H1 (cell line): ENCODE measurements around the gene RCBTB1.

ENCODE experiments used
- HDAC2 ChIP-seq, 2 experiments: fragments of 300-600 bp in 1 of 2; sonication (generic) in 1 of 2; IDR thresholded peaks; 2 replicates each; pipeline ENCODE4 v1.6.1; 2011 to 2012; ENCODE audit warnings: low read depth in 2 of 2, low read length in 2 of 2, mild to moderate bottlenecking in 2 of 2, moderate library complexity in 2 of 2, borderline replicate concordance in 1 of 2, inconsistent platforms in 1 of 2
- POLR2A ChIP-seq, 2 experiments: IDR thresholded peaks; 1 replicate in 1 of 2; 2 replicates in 1 of 2; pipeline ENCODE4 v1.6.1; 2011; ENCODE audit warnings: low read depth in 2 of 2, low read length in 2 of 2, mild to moderate bottlenecking in 2 of 2; ENCODE audit errors: control extremely low read depth in 1 of 2
- POLR2AphosphoS5 ChIP-seq: IDR thresholded peaks from 2 replicates; pipeline ENCODE4 v1.6.1; 2011; ENCODE audit warnings: low read depth, low read length
- SP1 ChIP-seq: IDR thresholded peaks from 2 replicates; pipeline ENCODE4 v1.6.1; 2011; ENCODE audit warnings: low read depth, low read length
- SP2 ChIP-seq: IDR thresholded peaks from 2 replicates; pipeline ENCODE4 v1.6.1; 2012; ENCODE audit warnings: mild to moderate bottlenecking, low read length, inconsistent platforms
- TF ChIP-seq, protein P1 (sequence below): IDR thresholded peaks from 2 replicates; pipeline ENCODE4 v1.6.1; 2012; ENCODE audit warnings: inconsistent platforms
- TF ChIP-seq, protein P2 (sequence below), 3 experiments: IDR thresholded peaks; 1 replicate in 2 of 3; 2 replicates in 1 of 3; pipeline versions ENCODE4 v1.5.1 to v1.6.1; 2011; ENCODE audit warnings: low read length in 3 of 3, mild to moderate bottlenecking in 3 of 3, inconsistent platforms in 2 of 3, low read depth in 1 of 3, moderate library complexity in 1 of 3; ENCODE audit not compliant: insufficient read depth in 1 of 3; ENCODE audit errors: control extremely low read depth in 1 of 3
- TF ChIP-seq, protein P3 (sequence below): IDR thresholded peaks from 2 replicates; pipeline ENCODE4 v1.6.1; 2011; ENCODE audit warnings: low read length, improper control_type of control experiment

DNA sequence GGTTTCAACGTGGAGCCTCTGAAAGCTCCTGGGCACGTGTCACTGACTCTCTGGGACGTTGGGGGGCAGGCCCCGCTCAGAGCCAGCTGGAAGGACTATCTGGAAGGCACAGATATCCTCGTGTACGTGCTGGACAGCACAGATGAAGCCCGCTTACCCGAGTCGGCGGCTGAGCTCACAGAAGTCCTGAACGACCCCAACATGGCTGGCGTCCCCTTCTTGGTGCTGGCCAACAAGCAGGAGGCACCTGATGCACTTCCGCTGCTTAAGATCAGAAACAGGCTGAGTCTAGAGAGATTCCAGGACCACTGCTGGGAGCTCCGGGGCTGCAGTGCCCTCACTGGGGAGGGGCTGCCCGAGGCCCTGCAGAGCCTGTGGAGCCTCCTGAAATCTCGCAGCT is 45.2 kb upstream of the RCBTB1 start:
- TF ChIP-seq SP2, result no peak
- TF ChIP-seq, protein P1, sequence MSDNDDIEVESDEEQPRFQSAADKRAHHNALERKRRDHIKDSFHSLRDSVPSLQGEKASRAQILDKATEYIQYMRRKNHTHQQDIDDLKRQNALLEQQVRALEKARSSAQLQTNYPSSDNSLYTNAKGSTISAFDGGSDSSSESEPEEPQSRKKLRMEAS, result no peak
- TF ChIP-seq, protein P2, sequence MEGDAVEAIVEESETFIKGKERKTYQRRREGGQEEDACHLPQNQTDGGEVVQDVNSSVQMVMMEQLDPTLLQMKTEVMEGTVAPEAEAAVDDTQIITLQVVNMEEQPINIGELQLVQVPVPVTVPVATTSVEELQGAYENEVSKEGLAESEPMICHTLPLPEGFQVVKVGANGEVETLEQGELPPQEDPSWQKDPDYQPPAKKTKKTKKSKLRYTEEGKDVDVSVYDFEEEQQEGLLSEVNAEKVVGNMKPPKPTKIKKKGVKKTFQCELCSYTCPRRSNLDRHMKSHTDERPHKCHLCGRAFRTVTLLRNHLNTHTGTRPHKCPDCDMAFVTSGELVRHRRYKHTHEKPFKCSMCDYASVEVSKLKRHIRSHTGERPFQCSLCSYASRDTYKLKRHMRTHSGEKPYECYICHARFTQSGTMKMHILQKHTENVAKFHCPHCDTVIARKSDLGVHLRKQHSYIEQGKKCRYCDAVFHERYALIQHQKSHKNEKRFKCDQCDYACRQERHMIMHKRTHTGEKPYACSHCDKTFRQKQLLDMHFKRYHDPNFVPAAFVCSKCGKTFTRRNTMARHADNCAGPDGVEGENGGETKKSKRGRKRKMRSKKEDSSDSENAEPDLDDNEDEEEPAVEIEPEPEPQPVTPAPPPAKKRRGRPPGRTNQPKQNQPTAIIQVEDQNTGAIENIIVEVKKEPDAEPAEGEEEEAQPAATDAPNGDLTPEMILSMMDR (IDR thresholded peaks at IDR 0.05; ENCODE audit: control extremely low read depth in 1 of 3, insufficient read depth in 1 of 3, low read depth in 1 of 3, low read length in 3 of 3), result no peak
- no peak for TF ChIP-seq HDAC2 (IDR thresholded peaks at IDR 0.05; ENCODE audit: borderline replicate concordance in 1 of 2, low read depth in 2 of 2, low read length in 2 of 2)
- TF ChIP-seq SP1, result no peak
- TF ChIP-seq, protein P3, sequence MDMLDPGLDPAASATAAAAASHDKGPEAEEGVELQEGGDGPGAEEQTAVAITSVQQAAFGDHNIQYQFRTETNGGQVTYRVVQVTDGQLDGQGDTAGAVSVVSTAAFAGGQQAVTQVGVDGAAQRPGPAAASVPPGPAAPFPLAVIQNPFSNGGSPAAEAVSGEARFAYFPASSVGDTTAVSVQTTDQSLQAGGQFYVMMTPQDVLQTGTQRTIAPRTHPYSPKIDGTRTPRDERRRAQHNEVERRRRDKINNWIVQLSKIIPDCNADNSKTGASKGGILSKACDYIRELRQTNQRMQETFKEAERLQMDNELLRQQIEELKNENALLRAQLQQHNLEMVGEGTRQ, result no peak
- no peak for TF ChIP-seq POLR2A (IDR thresholded peaks at IDR 0.05; ENCODE audit: control extremely low read depth in 1 of 2, low read depth in 2 of 2, low read length in 2 of 2)
- TF ChIP-seq POLR2AphosphoS5, result no peak
